Transverse colon (tissue), 4 donors: ENCODE measurements around the gene PCNT.

ENCODE experiments used
- CTCF ChIP-seq, 5 experiments: fragments of 200-600 bp in 3 of 5; fragments of 450-650 bp in 2 of 5; sonication (generic) in 3 of 5; IDR thresholded peaks; 1 replicate in 2 of 5; 2 replicates in 3 of 5; pipeline ENCODE4 v1.5.1; 2016 to 2017; ENCODE audit warnings: antibody characterized with exemption in 5 of 5, inconsistent platforms in 3 of 5, mild to moderate bottlenecking in 2 of 5, moderate library complexity in 1 of 5
- EP300 ChIP-seq: sonication (generic); formaldehyde crosslinking; IDR thresholded peaks from one replicate; pipeline ENCODE4 v1.6.1; 2017; ENCODE audit warnings: antibody characterized with exemption, low read depth
- POLR2A ChIP-seq: fragments of 450-650 bp; IDR thresholded peaks from one replicate; pipeline ENCODE4 v1.6.1; 2016; ENCODE audit warnings: antibody characterized with exemption, mild to moderate bottlenecking, moderate library complexity
- POLR2AphosphoS5 ChIP-seq, 3 donors: sonication (generic); formaldehyde crosslinking; IDR thresholded peaks; one replicate each; pipeline ENCODE4 v1.6.1; 2016; ENCODE audit warnings: antibody characterized with exemption in 3 of 3

- TF ChIP-seq CTCF (IDR thresholded peaks at IDR 0.05): no peak
- no peak for TF ChIP-seq POLR2AphosphoS5 (IDR thresholded peaks at IDR 0.05)
- TF ChIP-seq POLR2A: no peak
- no peak for TF ChIP-seq EP300
These were observed 23.2 kb downstream of the PCNT start for GRCh38 chr21:46347203-46347550.
